Adipose tissue (tissue), 3 donors: ENCODE measurements around the gene FBXL7. TPM values are rescaled to one million over a fixed set of nuclear protein-coding genes. Genes with fewer than 3 reads are reported as not detected.

ENCODE experiments used
- H3K27ac ChIP-seq: one replicate; pipeline ENCODE4 v1.5.1; 2013; ENCODE audit warnings: low read depth, low read length
- WGBS, 3 donors: extraction: QIAGEN DNeasy Blood & Tissue Kit; methylation state at CpG; one replicate each; pipeline ENCODE4 v1.1.7; 2013; 5-methylcytosine and 5-hydroxymethylcytosine counted together
- polyA plus RNA-seq, 3 donors: library from polyadenylated mRNA; stranded (reverse); fragments of 200-250 nt; gene quantifications; one replicate each; pipeline ENCODE4 v1.2.3, GENCODE V29; 2013
- donor health status: healthy with polysubstance abuse.
- donor health status: Bipolar disorder and iron deficiency.
- donor health status: healthy.

Gene FBXL7
- polyA plus RNA-seq, result 10 to 100 TPM in 1 of 3 donors, 1 to 10 TPM in 2; 1.2 to 16.4 (median 8.4) TPM

- no peak within 1 kb of the TSS for H3K27ac ChIP-seq
- WGBS, 3 donors, result 1 to 2% (median 1%) methylated on average over 60 of the region's 60 CpGs
These were observed at the start of gene FBXL7 for GRCh38 chr5:15499528-15500324. TSS of gene FBXL7 (plus strand) at chr5:15500180.

- no peak overlapping the region for H3K27ac ChIP-seq
- 85 to 97% (median 95%) methylated on average over 11 of the region's 11 CpGs for WGBS, 3 donors
These were observed 49.5 kb upstream of the FBXL7 start for GRCh38 chr5:15450473-15450872.

GRCh38 chr5:15450949-15451348 is 49.0 kb upstream of the FBXL7 start:
- 93 to 99% (median 96%) methylated on average over 4 of the region's 4 CpGs for WGBS, 3 donors
- H3K27ac ChIP-seq, result no peak overlapping the region

GRCh38 chr5:15452030-15452429 is 48.0 kb upstream of the FBXL7 start:
- H3K27ac ChIP-seq, result no peak overlapping the region
- 39 to 58% (median 54%) methylated on average over 1 of the region's 1 CpG for WGBS, 3 donors

- WGBS, 3 donors, result 38 to 54% (median 50%) methylated on average over 1 of the region's 1 CpG
- H3K27ac ChIP-seq, result no peak overlapping the region
These were observed 47.2 kb upstream of the FBXL7 start for GRCh38 chr5:15452781-15453180.

- WGBS, 3 donors, result 47 to 84% (median 67%) methylated on average over 1 of the region's 1 CpG
- no peak overlapping the region for H3K27ac ChIP-seq
These were observed 40.8 kb upstream of the FBXL7 start for GRCh38 chr5:15459200-15459599.

GRCh38 chr5:15463231-15463980 is 36.6 kb upstream of the FBXL7 start:
- WGBS, 3 donors, result 45 to 62% (median 51%) methylated on average over 3 of the region's 3 CpGs

GRCh38 chr5:15472116-15472515 is 27.9 kb upstream of the FBXL7 start:
- no peak overlapping the region for H3K27ac ChIP-seq
- WGBS, 3 donors, result 88 to 95% (median 94%) methylated on average over 8 of the region's 8 CpGs

More at GRCh38 chr5:15463231-15463980, 36.6 kb upstream of the FBXL7 start:
- H3K27ac ChIP-seq, result no peak overlapping the region

- no peak overlapping the region for H3K27ac ChIP-seq
These were observed 25.7 kb upstream of the FBXL7 start for GRCh38 chr5:15474143-15474719.

- no peak overlapping the region for H3K27ac ChIP-seq
- WGBS, 3 donors, result 78 to 92% (median 92%) methylated on average over 7 of the region's 7 CpGs
These were observed 24.6 kb upstream of the FBXL7 start for GRCh38 chr5:15475367-15475766.

- H3K27ac ChIP-seq, result no peak overlapping the region
- WGBS, 3 donors, result 69 to 93% (median 90%) methylated on average over 3 of the region's 3 CpGs
These were observed 23.0 kb upstream of the FBXL7 start for GRCh38 chr5:15476977-15477376.

- 46 to 68% (median 67%) methylated on average over 2 of the region's 2 CpGs for WGBS, 3 donors
- H3K27ac ChIP-seq, result no peak overlapping the region
These were observed 19.5 kb upstream of the FBXL7 start for GRCh38 chr5:15480436-15480835.

- H3K27ac ChIP-seq, result no peak overlapping the region
- whole genome bisulfite sequencing, 3 donors, result 26 to 79% (median 71%) methylated on average over 4 of the region's 4 CpGs
These were observed 16.5 kb upstream of the FBXL7 start for GRCh38 chr5:15483351-15484097.

GRCh38 chr5:15487228-15487627 is 12.8 kb upstream of the FBXL7 start:
- 52 to 77% (median 73%) methylated on average over 2 of the region's 2 CpGs for WGBS, 3 donors
- H3K27ac ChIP-seq, result no peak overlapping the region

GRCh38 chr5:15489571-15490235 is 10.3 kb upstream of the FBXL7 start:
- H3K27ac ChIP-seq, result no peak overlapping the region
- whole genome bisulfite sequencing, 3 donors, result 56 to 74% (median 70%) methylated on average over 5 of the region's 5 CpGs

- 85 to 96% (median 89%) methylated on average over 1 of the region's 1 CpG for whole genome bisulfite sequencing, 3 donors
- H3K27ac ChIP-seq, result no peak overlapping the region
These were observed 7.4 kb upstream of the FBXL7 start for GRCh38 chr5:15492545-15492944.

- WGBS, 3 donors, result 83 to 93% (median 91%) methylated on average over 5 of the region's 5 CpGs
- H3K27ac ChIP-seq, result no peak overlapping the region
These were observed 6.5 kb upstream of the FBXL7 start for GRCh38 chr5:15493501-15493900.

GRCh38 chr5:15495026-15495425 is 5.0 kb upstream of the FBXL7 start:
- 27 to 60% (median 44%) methylated on average over 6 of the region's 6 CpGs for WGBS, 3 donors
- no peak overlapping the region for H3K27ac ChIP-seq
